Smooth muscle cell (in vitro differentiated cells): Measurements from ENCODE around the gene BEST2. TPM values are rescaled to one million over a fixed set of nuclear protein-coding genes. Genes with fewer than 3 reads are reported as not detected.

Experiments used
- DNase-seq: peaks from one replicate; lab custom pipeline; 2025; ENCODE audit not compliant: unreplicated experiment; lab: John Stamatoyannopoulos, UW
- H2AFZ ChIP-seq: fragments of 200-600 bp; sonication (generic); 2 replicates; pipeline ENCODE4 v1.6.0; 2016; ENCODE audit warnings: antibody characterized with exemption, low read depth, mild to moderate bottlenecking
- H3F3A ChIP-seq: fragments of 200-600 bp; sonication (generic); 2 replicates; pipeline ENCODE4 v1.6.0; 2017; ENCODE audit warnings: antibody characterized with exemption, low read depth
- H3K27ac ChIP-seq: fragments of 200-600 bp; sonication (generic); 2 replicates; pipeline ENCODE4 v1.5.1; 2016; ENCODE audit warnings: low read depth, mild to moderate bottlenecking
- H3K27me3 ChIP-seq: fragments of 200-600 bp; sonication (generic); 2 replicates; pipeline ENCODE4 v1.6.1; 2016; ENCODE audit warnings: low read depth, mild to moderate bottlenecking
- H3K36me3 ChIP-seq: fragments of 200-600 bp; sonication (generic); 2 replicates; pipeline ENCODE4 v1.5.1; 2016; ENCODE audit warnings: low read depth
- H3K4me1 ChIP-seq: fragments of 200-600 bp; sonication (generic); 2 replicates; pipeline ENCODE4 v1.5.1; 2016; ENCODE audit warnings: low read depth
- H3K4me2 ChIP-seq: fragments of 200-600 bp; sonication (generic); 2 replicates; pipeline ENCODE4 v1.6.0; 2016; ENCODE audit warnings: mild to moderate bottlenecking
- H3K4me3 ChIP-seq: fragments of 200-600 bp; sonication (generic); 2 replicates; pipeline ENCODE4 v1.5.1; 2016; ENCODE audit warnings: mild to moderate bottlenecking
- H3K79me2 ChIP-seq: fragments of 200-600 bp; sonication (generic); 2 replicates; pipeline ENCODE4 v1.6.0; 2016; ENCODE audit warnings: low read depth, mild to moderate bottlenecking
- H3K9ac ChIP-seq: fragments of 200-600 bp; sonication (generic); 2 replicates; pipeline ENCODE4 v1.6.0; 2016; ENCODE audit warnings: low read depth
- H3K9me3 ChIP-seq: fragments of 200-600 bp; sonication (generic); replicated peaks from 2 replicates; pipeline ENCODE4 v1.5.1; 2016; ENCODE audit warnings: low read depth
- H4K20me1 ChIP-seq: fragments of 200-600 bp; sonication (generic); 2 replicates; pipeline ENCODE4 v1.6.0; 2016; ENCODE audit warnings: low read depth
- CTCF ChIP-seq: fragments of 200-600 bp; sonication (generic); IDR thresholded peaks from 2 replicates; pipeline ENCODE4 v1.5.1; 2017; ENCODE audit warnings: borderline replicate concordance, mild to moderate bottlenecking, antibody characterized with exemption; ENCODE audit not compliant: insufficient read depth, poor library complexity, severe bottlenecking
- WGBS: methylation state at CpG from one replicate; pipeline ENCODE4 v1.1.7; 2016; ENCODE audit warnings: low lambda C conversion rate; 5-methylcytosine and 5-hydroxymethylcytosine counted together
- polyA plus RNA-seq: library from polyadenylated mRNA; unstranded; fragments of >200 nt; fragmentation: Nextera tagmentation; extraction: Ambion mirVana; gene quantifications from 2 replicates; pipeline ENCODE4 v1.2.1, GENCODE V29; 2016
- total RNA-seq: library from RNA; depleted of rRNA; stranded (reverse); fragments of >200 nt; gene quantifications from 2 replicates; pipeline ENCODE4 v1.2.3, GENCODE V29; 2014

Gene BEST2
- total and polyA plus RNA-seq, 2 experiments from 2014 or later, result not detected

GRCh38 chr19:12785431-12786031, 33.9 kb downstream of the BEST2 start:
- peak overlapping the region; percentile 96 for H3K27ac ChIP-seq
- H3K27me3 ChIP-seq, result no peaks in the 10 kb centered on the region
- H4K20me1 ChIP-seq, result no peaks in the 10 kb centered on the region
- peaks cover 31% of the 10 kb centered on the region for H3K4me1 ChIP-seq
- no peaks in the 10 kb centered on the region for H3K79me2 ChIP-seq
- peak overlapping the region; percentile 91 for H3K9ac ChIP-seq
- no peak overlapping the region for H2AFZ ChIP-seq
- peak overlapping the region; percentile 92 for H3K4me2 ChIP-seq
- whole genome bisulfite sequencing, result 69% methylated on average over 4 of the region's 4 CpGs
- H3F3A ChIP-seq, result peaks cover 43% of the 10 kb centered on the region
- no peak overlapping the region for H3K4me3 ChIP-seq
- no peak for DNase-seq
- no peaks in the 10 kb centered on the region for H3K36me3 ChIP-seq
- H3K9me3 ChIP-seq, result no peaks in the 10 kb centered on the region
- TF ChIP-seq CTCF, result no peak

DNA sequence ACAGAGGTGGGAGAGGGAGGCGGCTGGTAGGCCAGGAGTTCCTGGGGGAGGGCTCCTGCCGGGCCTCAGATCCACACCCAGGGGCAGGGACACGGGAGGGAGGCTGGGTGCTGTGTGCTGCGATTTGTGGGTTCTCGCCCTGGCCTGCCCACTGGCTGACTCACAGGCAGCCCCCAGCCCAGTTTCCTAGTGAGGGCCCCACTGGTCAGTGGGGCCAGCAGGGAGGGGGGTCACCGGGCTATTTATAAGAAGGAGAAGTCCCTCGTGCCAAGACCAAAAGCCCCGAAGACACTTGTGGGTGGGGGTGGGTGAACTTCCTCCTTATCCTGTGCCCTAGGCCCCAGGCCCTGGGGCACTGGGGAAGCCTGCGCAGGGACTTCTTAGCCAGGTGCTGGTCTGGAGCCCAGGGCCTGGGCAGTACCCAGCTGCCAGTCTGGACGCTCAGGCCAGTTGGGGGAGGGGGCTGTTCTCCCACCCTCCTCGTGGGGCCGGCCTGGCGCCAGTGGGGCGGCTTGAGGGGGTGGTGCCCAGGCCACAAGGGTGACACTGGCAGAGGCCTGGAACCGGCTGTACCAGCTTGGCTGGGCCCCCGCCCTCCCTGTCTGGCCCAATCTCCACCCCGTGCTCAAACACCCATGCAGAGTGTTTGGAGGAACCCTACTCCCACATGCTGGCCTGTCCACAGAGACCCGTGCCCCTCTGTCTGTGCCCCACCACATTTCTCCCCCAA, 34.7 kb downstream of the BEST2 start:
- 50% methylated on average over 13 of the region's 18 CpGs for WGBS
- peak overlapping the region; percentile 96 for H3K27ac ChIP-seq
- H3K79me2 ChIP-seq, result no peaks in the 10 kb centered on the region
- peaks cover 38% of the 10 kb centered on the region for H3K4me1 ChIP-seq
- H3K27me3 ChIP-seq, result no peaks in the 10 kb centered on the region
- H3F3A ChIP-seq, result peaks cover 48% of the 10 kb centered on the region
- H3K4me2 ChIP-seq, result peak overlapping the region; percentile 92
- H4K20me1 ChIP-seq, result no peaks in the 10 kb centered on the region
- H3K4me3 ChIP-seq, result no peak overlapping the region
- DNase-seq, result no peak
- peak overlapping the region; percentile 91 for H3K9ac ChIP-seq
- H3K9me3 ChIP-seq, result no peaks in the 10 kb centered on the region
- no peaks in the 10 kb centered on the region for H3K36me3 ChIP-seq
- no peak for TF ChIP-seq CTCF
- no peak overlapping the region for H2AFZ ChIP-seq

- no peak overlapping the region for H3K4me2 ChIP-seq
- no peak overlapping the region for H3K9ac ChIP-seq
- peaks cover 38% of the 10 kb centered on the region for H3K4me1 ChIP-seq
- peaks cover 6% of the 10 kb centered on the region for H3K79me2 ChIP-seq
- no peak for DNase-seq
- H2AFZ ChIP-seq, result no peak overlapping the region
- peak overlapping the region; percentile 96 for H3K27ac ChIP-seq
- H3F3A ChIP-seq, result peaks cover 51% of the 10 kb centered on the region
- no peak for TF ChIP-seq CTCF
- no peaks in the 10 kb centered on the region for H3K27me3 ChIP-seq
- H3K36me3 ChIP-seq, result no peaks in the 10 kb centered on the region
- WGBS, result 86% methylated on average over 3 of the region's 3 CpGs
- no peaks in the 10 kb centered on the region for H3K9me3 ChIP-seq
- no peak overlapping the region for H3K4me3 ChIP-seq
- peaks cover 6% of the 10 kb centered on the region for H4K20me1 ChIP-seq
Observed at GRCh38 chr19:12786952-12787351, 35.4 kb downstream of the BEST2 start.

DNA sequence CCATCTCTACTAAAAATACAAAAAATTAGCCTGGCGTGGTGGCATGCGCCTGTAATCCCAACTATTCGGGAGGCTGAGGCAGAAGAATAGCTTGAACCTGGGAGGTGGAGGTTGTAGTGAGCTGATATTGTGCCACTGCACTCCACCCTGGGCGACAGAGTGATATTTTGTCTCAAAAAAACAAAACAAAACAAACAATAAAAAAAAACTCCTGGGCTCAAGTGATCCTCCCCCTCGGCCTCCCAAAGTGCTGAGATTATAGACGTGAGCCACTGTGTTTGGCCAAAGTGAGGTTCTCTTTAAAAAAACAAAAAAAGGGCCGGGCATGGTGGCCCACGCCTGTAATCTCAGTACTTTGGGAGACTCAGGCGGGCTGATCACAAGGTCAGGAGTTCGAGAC, 35.9 kb downstream of the BEST2 start:
- Histone ChIP-seq H3K79me2 (peaks cover 11% of the 10 kb centered on the region), H3K9me3 (no peaks in the 10 kb centered on the region), H3F3A (peaks cover 54% of the 10 kb centered on the region), H3K4me3 (no peak overlapping the region), H4K20me1 (peaks cover 11% of the 10 kb centered on the region), H3K4me2 (peak overlapping the region; percentile 89), H3K27ac (peak overlapping the region; percentile 96), H2AFZ (no peak overlapping the region), H3K4me1 (peaks cover 38% of the 10 kb centered on the region), H3K9ac (no peak overlapping the region), H3K27me3 (no peaks in the 10 kb centered on the region), H3K36me3 (no peaks in the 10 kb centered on the region)
- no peak for DNase-seq
- TF ChIP-seq CTCF, result no peak
- 56% methylated on average over 10 of the region's 10 CpGs for WGBS
